Spleen (tissue), 11 donors: ENCODE results near the gene ERG. TPM values are rescaled to one million over a fixed set of nuclear protein-coding genes. Genes with fewer than 3 reads are reported as not detected.

Source experiments
- DNase-seq: peaks from one replicate; pipeline ENCODE4 v3.0.0-alpha.2; 2020
- H3K27ac ChIP-seq, 8 donors: fragments of 200-600 bp; sonication (generic) in 7 of 8; 1 replicate in 4 of 8; 2 replicates in 4 of 8; pipeline versions ENCODE4 v1.5.0 to v1.8.0; 2016 to 2021; ENCODE audit warnings: inconsistent platforms in 4 of 8, mild to moderate bottlenecking in 4 of 8, moderate library complexity in 1 of 8
- H3K27me3 ChIP-seq, 7 donors: fragments of 200-600 bp; sonication (generic) in 6 of 7; replicated peaks in 1 of 7; 1 replicate in 4 of 7; 2 replicates in 3 of 7; pipeline versions ENCODE4 v1.5.0 to v1.8.0; 2016 to 2021; ENCODE audit warnings: inconsistent platforms in 3 of 7, mild to moderate bottlenecking in 1 of 7
- H3K36me3 ChIP-seq, 6 donors: fragments of 200-600 bp; sonication (generic) in 5 of 6; 1 replicate in 4 of 6; 2 replicates in 2 of 6; pipeline versions ENCODE4 v1.5.0 to v1.8.0; 2016 to 2021; ENCODE audit warnings: inconsistent platforms in 2 of 6
- H3K4me1 ChIP-seq, 6 donors: fragments of 200-600 bp; sonication (generic) in 5 of 6; 1 replicate in 3 of 6; 2 replicates in 3 of 6; pipeline versions ENCODE4 v1.5.0 to v1.8.0; 2016 to 2021; ENCODE audit warnings: inconsistent platforms in 3 of 6
- H3K4me3 ChIP-seq, 8 donors: fragments of 200-600 bp; sonication (generic) in 7 of 8; 1 replicate in 4 of 8; 2 replicates in 4 of 8; pipeline versions ENCODE4 v1.5.0 to v1.8.0; 2016 to 2021; ENCODE audit warnings: inconsistent platforms in 4 of 8, mild to moderate bottlenecking in 4 of 8, moderate library complexity in 2 of 8
- H3K9me3 ChIP-seq, 8 donors: fragments of 200-600 bp; sonication (generic) in 7 of 8; 1 replicate in 4 of 8; 2 replicates in 4 of 8; pipeline versions ENCODE4 v1.5.0 to v1.8.0; 2016 to 2021; ENCODE audit warnings: inconsistent platforms in 4 of 8
- POLR2A ChIP-seq, 3 donors: fragments of 450-650 bp; IDR thresholded peaks; one replicate each; pipeline ENCODE4 v1.5.1; 2017; ENCODE audit warnings: antibody characterized with exemption in 3 of 3, mild to moderate bottlenecking in 1 of 3
- POLR2AphosphoS5 ChIP-seq, 3 donors: sonication (generic); formaldehyde crosslinking; IDR thresholded peaks; one replicate each; pipeline ENCODE4 v1.5.1; 2017; ENCODE audit warnings: antibody characterized with exemption in 3 of 3
- WGBS, 5 donors: extraction: QIAGEN DNeasy Blood & Tissue Kit in 3 of 5; methylation state at CpG; one replicate each; pipeline versions ENCODE4 v1.1.5 to v1.1.7; 2013 to 2018; 5-methylcytosine and 5-hydroxymethylcytosine counted together
- intact Hi-C: fragments of 100-400 bp; cut with DNase I; formaldehyde crosslinking; loops from one replicate; pipeline ENCODE4 v1.15.0; 2023; ENCODE audit warnings: low total_unique reads
- polyA plus RNA-seq, 3 donors: library from polyadenylated mRNA; stranded (reverse); fragments of 200-250 nt; gene quantifications; one replicate each; pipeline ENCODE4 v1.2.1, GENCODE V29; 2013
- total RNA-seq, 7 donors: library from RNA; depleted of rRNA in 3 of 7; stranded (reverse); fragments of >200 nt in 3 of 7; fragmentation: NEBNext Ultra II Directional in 4 of 7; extraction: Animal tissue kit (Norgen Biotek cat#: 25700) in 4 of 7; gene quantifications; one replicate each; pipeline versions ENCODE4 v1.1.0 to v1.2.1, GENCODE V29; 2016 to 2021
- TF ChIP-seq, protein P1 (sequence below), 11 experiments: fragments of 200-600 bp in 7 of 11; fragments of 450-650 bp in 4 of 11; sonication (generic) in 4 of 11; IDR thresholded peaks in 8 of 11; conservative IDR thresholded peaks in 3 of 11; 1 replicate in 7 of 11; 2 replicates in 4 of 11; pipeline versions ENCODE4 v1.4.0 to v1.8.0; 2016 to 2021; ENCODE audit warnings: antibody characterized with exemption in 11 of 11, inconsistent platforms in 4 of 11, mild to moderate bottlenecking in 1 of 11
- donor health status: healthy with polysubstance abuse.
- donor health status: DM: no; HTN: no; CAD: no; lungs with moderate emphysema.
- donor health status: DM: no; HTN: no; CAD: no.
- donor health status: Bipolar disorder and iron deficiency.
- donor health status: healthy.
- donor health status: DM: no; HTN: no; CAD: no.
- donor health status: DM: yes; HTN: yes; CAD: no.

Gene ERG
- total and polyA plus RNA-seq, 10 donors: 7.3 to 93.8 (median 57.5) TPM

DNA sequence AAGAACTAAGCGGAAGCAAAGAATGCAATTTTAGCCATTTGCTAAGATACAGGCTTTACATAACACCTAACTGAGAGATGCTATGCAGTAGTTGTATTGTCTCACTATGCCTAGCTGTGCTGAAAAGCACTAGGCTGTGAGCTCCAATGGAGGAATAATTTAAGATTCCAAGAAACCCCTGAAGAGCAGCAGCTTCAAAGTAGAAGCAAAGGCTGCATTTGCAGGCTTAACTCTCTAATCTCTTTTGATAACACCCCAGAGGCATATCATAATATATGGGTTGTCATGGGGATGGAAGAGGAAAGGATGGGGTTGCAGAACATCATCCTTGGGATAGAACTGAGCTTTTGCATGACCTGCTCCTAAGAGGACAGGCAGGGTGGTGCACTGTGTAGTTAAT lies 102.0 kb downstream of the ERG start:
- intact Hi-C loops: no loop called here
- TF ChIP-seq, protein P1, sequence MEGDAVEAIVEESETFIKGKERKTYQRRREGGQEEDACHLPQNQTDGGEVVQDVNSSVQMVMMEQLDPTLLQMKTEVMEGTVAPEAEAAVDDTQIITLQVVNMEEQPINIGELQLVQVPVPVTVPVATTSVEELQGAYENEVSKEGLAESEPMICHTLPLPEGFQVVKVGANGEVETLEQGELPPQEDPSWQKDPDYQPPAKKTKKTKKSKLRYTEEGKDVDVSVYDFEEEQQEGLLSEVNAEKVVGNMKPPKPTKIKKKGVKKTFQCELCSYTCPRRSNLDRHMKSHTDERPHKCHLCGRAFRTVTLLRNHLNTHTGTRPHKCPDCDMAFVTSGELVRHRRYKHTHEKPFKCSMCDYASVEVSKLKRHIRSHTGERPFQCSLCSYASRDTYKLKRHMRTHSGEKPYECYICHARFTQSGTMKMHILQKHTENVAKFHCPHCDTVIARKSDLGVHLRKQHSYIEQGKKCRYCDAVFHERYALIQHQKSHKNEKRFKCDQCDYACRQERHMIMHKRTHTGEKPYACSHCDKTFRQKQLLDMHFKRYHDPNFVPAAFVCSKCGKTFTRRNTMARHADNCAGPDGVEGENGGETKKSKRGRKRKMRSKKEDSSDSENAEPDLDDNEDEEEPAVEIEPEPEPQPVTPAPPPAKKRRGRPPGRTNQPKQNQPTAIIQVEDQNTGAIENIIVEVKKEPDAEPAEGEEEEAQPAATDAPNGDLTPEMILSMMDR (IDR thresholded peaks at IDR 0.05 in 8 of 11, conservative IDR thresholded peaks at IDR 0.05 in 3 of 11): no peak
- TF ChIP-seq POLR2AphosphoS5 (IDR thresholded peaks at IDR 0.05) (no peak), POLR2A (IDR thresholded peaks at IDR 0.05) (no peak)
- Histone ChIP-seq H3K9me3 (no peaks in the 10 kb centered on the region), H3K36me3 (peaks cover 0 to 54% (median 0%) of the 10 kb centered on the region in 6 donors), H3K27me3 (no peaks in the 10 kb centered on the region), H3K4me1 (peaks cover 0 to 7% (median 3%) of the 10 kb centered on the region in 6 donors), H3K4me3 (no peak overlapping the region), H3K27ac (no peak overlapping the region)
- 79 to 95% (median 93%) methylated on average over 1 of the region's 1 CpG for WGBS, 5 donors
- no peak for DNase-seq

DNA sequence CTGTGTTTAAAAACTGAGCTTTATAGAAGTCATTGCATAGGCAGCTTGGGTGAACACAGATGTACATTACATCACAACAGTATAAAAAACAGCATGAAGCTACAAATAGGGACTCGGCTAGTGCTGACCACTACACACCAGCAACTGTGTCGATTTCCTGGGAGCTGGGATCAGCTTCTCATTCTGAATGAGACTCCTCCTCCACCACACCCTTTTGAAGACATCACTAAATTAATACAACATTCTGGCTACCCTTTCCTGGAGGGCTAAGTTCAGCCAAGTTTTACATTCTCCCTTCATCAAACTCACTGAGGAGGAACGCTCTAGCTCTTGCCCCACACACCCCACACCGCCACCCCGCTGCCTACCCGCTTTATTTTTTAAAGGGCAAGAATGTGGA lies 102.7 kb downstream of the ERG start:
- 77 to 92% (median 85%) methylated on average over 6 of the region's 6 CpGs for WGBS, 5 donors
- intact Hi-C loops: no loop called here
- no peak for DNase-seq
- Histone ChIP-seq H3K27me3 (no peaks in the 10 kb centered on the region), H3K36me3 (peaks cover 0 to 59% (median 0%) of the 10 kb centered on the region in 6 donors), H3K4me1 (no peaks in the 10 kb centered on the region), H3K4me3 (no peak overlapping the region), H3K27ac (no peak overlapping the region), H3K9me3 (no peaks in the 10 kb centered on the region)
- no peak for TF ChIP-seq POLR2AphosphoS5 (IDR thresholded peaks at IDR 0.05)

DNA sequence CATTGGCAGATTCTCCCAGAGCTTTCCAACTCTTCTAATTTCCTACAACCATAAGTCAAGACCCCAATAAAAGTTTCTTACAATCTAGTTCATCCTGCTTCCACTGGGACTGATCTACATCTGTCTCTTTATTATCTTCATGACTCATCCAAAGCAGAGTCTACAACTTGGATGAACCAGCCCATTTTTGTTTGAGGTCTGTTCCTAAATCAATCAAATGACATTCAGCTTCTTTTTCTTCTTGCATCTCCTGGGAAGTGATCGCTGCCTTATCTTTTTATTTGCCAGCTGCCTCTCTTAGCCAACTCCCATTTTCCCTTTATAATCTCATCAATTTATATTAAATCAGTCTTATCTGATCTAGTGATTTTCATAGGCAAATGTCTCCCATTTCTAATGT lies 105.6 kb downstream of the ERG start:
- TF ChIP-seq POLR2AphosphoS5 (IDR thresholded peaks at IDR 0.05): no peak
- TF ChIP-seq POLR2A (IDR thresholded peaks at IDR 0.05): no peak
- TF ChIP-seq, protein P1 (IDR thresholded peaks at IDR 0.05 in 8 of 11, conservative IDR thresholded peaks at IDR 0.05 in 3 of 11): no peak
- peaks cover 0 to 36% (median 0%) of the 10 kb centered on the region in 6 donors for H3K36me3 ChIP-seq
- DNase-seq: no peak
- H3K9me3 ChIP-seq: no peaks in the 10 kb centered on the region
- 86 to 97% (median 94%) methylated on average over 1 of the region's 1 CpG for WGBS, 5 donors
- H3K27me3 ChIP-seq: no peaks in the 10 kb centered on the region
- no peak overlapping the region for H3K4me3 ChIP-seq
- peaks cover 0 to 17% (median 0%) of the 10 kb centered on the region in 6 donors for H3K4me1 ChIP-seq
- intact Hi-C loops: no loop called here
- no peak overlapping the region for H3K27ac ChIP-seq

DNA sequence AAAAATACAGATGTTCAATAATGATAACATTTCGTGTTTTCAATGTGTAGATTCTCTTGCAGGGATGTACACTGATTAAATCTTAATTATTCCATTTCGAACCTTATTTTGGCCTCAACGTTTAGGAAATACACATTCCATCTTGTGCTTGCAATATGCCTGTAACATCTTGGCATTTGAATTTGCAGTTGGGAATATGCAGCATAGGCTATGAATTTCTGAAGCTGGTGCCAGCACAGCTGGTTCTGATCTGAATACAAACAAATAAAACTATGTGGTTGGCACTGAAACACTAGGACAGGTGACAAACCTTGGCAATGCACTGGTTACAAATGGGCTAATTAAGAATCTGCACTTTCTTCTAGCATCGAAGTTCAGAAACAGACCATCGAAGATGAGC lies 108.4 kb downstream of the ERG start:
- Histone ChIP-seq H3K36me3 (peaks cover 0 to 36% (median 0%) of the 10 kb centered on the region in 6 donors), H3K4me3 (no peak overlapping the region), H3K27ac (no peak overlapping the region), H3K4me1 (peaks cover 0 to 36% (median 5%) of the 10 kb centered on the region in 6 donors), H3K9me3 (no peaks in the 10 kb centered on the region), H3K27me3 (peaks cover 0 to 9% (median 0%) of the 10 kb centered on the region in 7 donors)
- intact Hi-C loops: no loop called here
- TF ChIP-seq, protein P1 (IDR thresholded peaks at IDR 0.05 in 8 of 11, conservative IDR thresholded peaks at IDR 0.05 in 3 of 11): no peak
- DNase-seq: no peak
- 78 to 93% (median 84%) methylated on average over 5 of the region's 5 CpGs for WGBS, 5 donors

DNA sequence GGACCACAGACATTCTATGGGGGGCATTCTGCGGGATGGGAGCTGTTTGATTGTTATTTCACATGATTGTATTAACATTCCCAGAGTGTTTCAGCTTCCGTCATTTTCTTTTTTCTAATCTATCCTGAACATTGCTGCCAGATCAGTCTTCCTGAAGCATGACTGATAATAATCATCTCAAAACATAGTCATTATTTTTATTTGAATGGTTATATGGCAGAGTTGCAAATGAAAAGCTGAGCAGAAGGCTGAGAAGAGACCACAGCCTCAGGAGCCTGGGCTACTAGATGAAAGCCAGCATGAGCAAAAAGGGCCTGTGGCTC lies 109.0 kb downstream of the ERG start:
- H3K27ac ChIP-seq: no peak overlapping the region

More for the DNA sequence above, 109.0 kb downstream of the ERG start:
- peaks cover 0 to 36% (median 0%) of the 10 kb centered on the region in 6 donors for H3K36me3 ChIP-seq
- no peaks in the 10 kb centered on the region for H3K9me3 ChIP-seq
- DNase-seq: no peak
- peaks cover 0 to 14% (median 0%) of the 10 kb centered on the region in 7 donors for H3K27me3 ChIP-seq
- TF ChIP-seq, protein P1 (IDR thresholded peaks at IDR 0.05 in 8 of 11, conservative IDR thresholded peaks at IDR 0.05 in 3 of 11): no peak
- TF ChIP-seq POLR2A (IDR thresholded peaks at IDR 0.05) (no peak), POLR2AphosphoS5 (IDR thresholded peaks at IDR 0.05) (no peak)
- 72 to 84% (median 76%) methylated on average over 2 of the region's 2 CpGs for WGBS, 5 donors
- no peak overlapping the region for H3K4me3 ChIP-seq
- intact Hi-C loops: no loop called here
- H3K4me1 ChIP-seq: peaks cover 0 to 40% (median 8%) of the 10 kb centered on the region in 6 donors
